DMS 273 treated with DMSO at 0.1 percent for 48 hours (cell line): ENCODE measurements around the gene TIGAR.

Source experiments
- DNase-seq: peaks from one replicate; lab custom pipeline; 2025; lab: John Stamatoyannopoulos, UW

Gene TIGAR

GRCh38 chr12:4320853-4321701 is at the start of gene TIGAR:
Gene TIGAR, plus strand, starts transcription at chr12:4321213. Its CDS starts 59 bp downstream, at chr12:4321272.
- DNase-seq: peak; percentile 63

GRCh38 chr12:4271717-4272423 is 49.1 kb upstream of the TIGAR start:
- no peak for DNase-seq

GRCh38 chr12:4272424-4273272 is 48.4 kb upstream of the TIGAR start:
- DNase-seq: no peak

GRCh38 chr12:4273273-4273651 is 47.8 kb upstream of the TIGAR start:
- no peak for DNase-seq

- no peak for DNase-seq
Measured at GRCh38 chr12:4273652-4274395, 47.2 kb upstream of the TIGAR start, which contains the start of gene CCND2. Gene CCND2, plus strand, starts transcription at chr12:4273762. Its CDS starts 279 bp downstream, at chr12:4274041.

GRCh38 chr12:4274396-4275015 is 46.5 kb upstream of the TIGAR start:
- DNase-seq: no peak

GRCh38 chr12:4275016-4275869 is 45.8 kb upstream of the TIGAR start:
- no peak for DNase-seq

GRCh38 chr12:4275870-4276301 is 45.1 kb upstream of the TIGAR start:
- DNase-seq: no peak

GRCh38 chr12:4276524-4277204 is 44.3 kb upstream of the TIGAR start:
- no peak for DNase-seq

- DNase-seq: no peak
Measured at GRCh38 chr12:4277205-4277543, 43.8 kb upstream of the TIGAR start.

- DNase-seq: no peak
Measured at GRCh38 chr12:4277857-4278256, 43.2 kb upstream of the TIGAR start.

- no peak for DNase-seq
Measured at GRCh38 chr12:4278329-4279197, 42.5 kb upstream of the TIGAR start.

- DNase-seq: no peak
Measured at GRCh38 chr12:4279198-4279690, 41.8 kb upstream of the TIGAR start.

- DNase-seq: no peak
Measured at GRCh38 chr12:4280351-4281163, 40.5 kb upstream of the TIGAR start.

GRCh38 chr12:4281173-4281654 is 39.8 kb upstream of the TIGAR start:
- no peak for DNase-seq

- no peak for DNase-seq
Measured at GRCh38 chr12:4282103-4282891, 38.7 kb upstream of the TIGAR start.
